8988T (cell line): ENCODE measurements around the gene RFTN1.

Experiments used
- DNase-seq: peaks from one replicate; pipeline ENCODE4 v3.0.0; 2011

Gene RFTN1

GRCh38 chr3:16295298-16295890 lies 218.1 kb downstream of the RFTN1 start:
- no peak for DNase-seq

DNA sequence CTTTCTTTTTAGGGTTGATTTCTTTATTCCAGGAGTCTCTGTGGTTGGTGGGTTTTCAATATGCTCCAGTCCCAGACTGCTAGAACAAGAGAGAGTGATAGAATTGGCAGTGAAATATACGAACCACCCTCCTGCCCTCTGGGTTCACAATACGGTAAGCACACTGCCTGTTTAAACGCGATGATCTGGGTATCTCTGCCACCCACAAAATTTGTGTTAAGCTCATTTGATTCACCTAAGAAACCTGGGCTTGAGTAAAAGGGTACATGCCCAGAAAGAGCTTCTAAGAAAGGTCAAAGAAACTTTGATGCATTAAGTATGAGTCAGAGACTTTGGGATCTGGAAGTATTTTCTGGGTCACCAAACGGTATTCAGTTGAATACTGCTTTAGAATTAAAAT lies 218.7 kb downstream of the RFTN1 start:
- DNase-seq: no peak

- no peak for DNase-seq
These were observed 222.7 kb downstream of the RFTN1 start for GRCh38 chr3:16290827-16291196.

DNA sequence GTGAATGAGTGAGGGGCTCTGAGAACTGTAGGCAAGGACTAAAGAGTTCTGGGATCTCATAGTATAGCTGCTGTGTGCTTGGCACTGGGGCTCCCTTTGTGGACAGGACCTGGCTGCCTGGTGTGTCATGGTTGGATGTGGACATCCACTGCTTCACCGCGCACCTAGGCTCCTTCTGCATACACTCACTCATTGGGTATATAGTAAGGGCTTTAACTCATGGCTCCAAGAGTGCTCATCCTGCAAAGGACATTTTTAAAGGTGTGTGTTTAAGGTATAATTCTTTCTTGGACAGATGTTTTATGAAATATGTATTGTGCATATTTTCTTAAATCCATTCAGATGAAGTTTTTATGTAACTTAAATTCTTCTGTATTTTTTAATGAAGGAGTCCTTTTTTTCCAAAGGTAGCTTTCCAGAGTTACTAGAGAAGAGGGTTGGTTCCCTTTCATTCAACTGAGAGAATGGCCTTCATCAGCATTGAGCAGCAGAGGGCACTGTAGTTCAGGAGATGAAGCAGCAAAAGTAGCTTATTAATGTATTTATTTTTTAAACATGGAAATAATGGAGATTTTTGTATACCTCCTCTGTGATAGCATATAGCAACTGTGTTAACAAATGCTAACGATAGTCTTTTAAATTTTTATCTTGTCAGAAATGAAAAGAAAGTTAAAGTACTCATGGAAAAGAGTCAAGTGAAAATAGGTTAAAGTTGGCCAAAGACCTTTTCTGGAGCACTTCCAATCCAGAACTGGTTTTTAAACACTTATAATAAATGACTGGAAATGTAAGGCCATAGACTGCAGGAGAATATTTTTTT lies 223.3 kb downstream of the RFTN1 start:
- no peak for DNase-seq

DNA sequence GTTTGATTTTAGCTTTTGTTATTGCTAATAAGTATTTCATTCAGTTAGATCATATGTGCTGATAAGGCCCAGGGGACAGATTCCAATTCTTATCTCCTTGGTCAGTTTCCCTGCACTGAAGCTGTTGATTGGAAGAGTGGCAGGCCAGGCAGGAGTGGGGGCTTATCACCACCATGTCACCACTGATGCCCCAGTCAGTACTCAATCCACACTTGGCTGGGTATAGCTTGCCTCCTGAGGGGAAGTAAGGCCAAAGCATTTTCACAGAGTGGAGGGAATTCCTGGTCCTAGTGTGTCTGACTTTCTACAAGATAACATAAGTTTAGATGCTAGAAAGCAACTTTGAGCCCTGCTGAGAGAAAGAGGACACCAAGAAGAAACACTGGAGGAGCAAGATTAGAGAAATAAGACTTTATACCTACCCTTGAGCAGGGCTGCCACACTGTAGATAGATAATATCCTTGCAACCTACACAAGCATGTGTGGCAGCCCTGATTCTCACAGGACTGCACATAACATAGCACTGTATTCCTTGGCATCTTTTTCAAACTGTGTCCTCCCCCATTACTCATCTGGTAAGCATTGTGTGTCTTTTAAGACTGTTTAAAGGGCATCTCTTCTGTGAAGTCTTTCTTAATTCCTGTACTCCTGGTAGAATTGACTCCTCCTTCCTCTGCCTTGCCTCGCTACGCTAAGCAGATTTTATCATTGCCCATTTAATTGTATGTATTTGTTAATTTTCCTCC lies 224.2 kb downstream of the RFTN1 start:
- no peak for DNase-seq

GRCh38 chr3:16288664-16289063 lies 224.8 kb downstream of the RFTN1 start:
- DNase-seq: no peak

DNA sequence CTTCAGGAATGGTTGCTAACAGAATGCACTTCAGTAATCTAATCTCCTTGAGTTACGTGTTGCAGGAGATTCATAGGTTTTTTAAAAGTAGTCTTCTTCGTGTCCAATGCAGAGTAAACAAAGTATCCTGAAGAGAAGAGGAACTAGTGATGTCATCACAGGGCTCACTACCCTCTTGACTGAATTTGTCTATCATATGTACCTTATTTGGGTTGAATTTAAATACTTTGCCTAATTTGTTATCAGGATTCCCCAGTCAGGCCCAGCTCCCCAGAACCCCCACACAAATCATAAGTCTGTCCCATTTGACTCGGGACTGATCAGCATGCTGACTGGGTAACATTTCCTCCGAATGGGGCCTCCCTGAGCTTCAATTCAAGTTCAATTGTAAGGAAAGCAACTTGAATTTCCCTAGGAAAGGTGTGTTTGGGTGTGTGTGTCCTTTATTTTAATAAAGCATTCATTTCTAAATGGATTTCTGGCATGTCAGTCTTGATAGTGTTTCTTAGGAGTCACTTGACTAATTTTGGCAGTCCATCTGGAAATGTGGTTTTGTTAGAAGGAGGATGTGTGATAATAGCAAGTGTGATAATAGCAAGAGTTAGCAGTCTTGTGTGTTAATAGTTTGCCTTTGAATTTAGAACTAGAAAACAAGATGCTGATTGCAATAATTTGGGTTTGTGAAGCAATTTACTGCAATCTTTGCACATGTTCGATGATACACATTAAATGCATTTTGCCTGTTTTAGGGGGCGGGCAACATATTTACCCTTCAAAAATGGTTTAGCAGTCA lies 226.6 kb downstream of the RFTN1 start:
- DNase-seq: no peak

- DNase-seq: no peak
These were observed 227.3 kb downstream of the RFTN1 start for GRCh38 chr3:16286161-16286560.

DNA sequence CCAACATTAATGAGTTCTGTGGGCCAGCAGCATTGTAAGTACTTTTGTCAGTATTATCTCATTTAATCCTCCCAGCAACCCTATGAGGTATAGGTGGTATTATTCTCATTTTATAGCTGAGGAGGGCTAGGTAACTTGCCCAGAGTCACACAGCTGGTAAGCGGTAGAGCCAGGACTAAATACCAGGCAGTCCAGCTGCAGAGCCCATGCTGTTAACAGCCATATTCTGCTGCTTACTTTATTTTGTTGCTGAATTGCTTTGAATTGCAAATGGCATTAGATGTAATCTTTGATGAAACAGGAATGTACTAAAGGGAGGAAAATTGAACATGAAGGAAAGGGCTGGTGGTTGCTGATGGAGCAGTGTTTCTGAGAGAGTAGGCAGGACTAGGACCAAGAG lies 228.9 kb downstream of the RFTN1 start:
- no peak for DNase-seq

DNA sequence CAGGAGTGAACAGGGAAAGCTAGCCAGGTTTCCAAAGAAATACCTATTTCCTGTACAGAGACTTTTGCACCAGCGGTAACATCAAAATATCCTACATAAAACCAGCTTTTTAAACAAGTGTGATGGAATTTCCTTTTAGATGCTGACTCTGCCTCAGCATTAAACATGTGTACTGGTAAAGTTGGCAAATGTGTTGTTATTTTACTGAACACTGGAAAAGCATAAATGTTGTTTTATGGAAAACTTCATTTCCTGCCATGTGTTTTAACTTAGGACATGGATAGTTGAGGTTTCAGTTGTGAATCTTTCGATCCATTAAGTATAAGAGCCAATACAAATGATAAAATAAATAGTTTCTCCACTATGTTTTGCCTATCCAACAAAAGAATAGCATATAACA lies 232.8 kb downstream of the RFTN1 start:
- no peak for DNase-seq

GRCh38 chr3:16279010-16279801 lies 234.3 kb downstream of the RFTN1 start:
- no peak for DNase-seq

GRCh38 chr3:16277471-16277870 lies 236.0 kb downstream of the RFTN1 start:
- no peak for DNase-seq

- DNase-seq: no peak
These were observed 239.6 kb downstream of the RFTN1 start for GRCh38 chr3:16273867-16274266.

- no peak for DNase-seq
These were observed 240.9 kb downstream of the RFTN1 start for GRCh38 chr3:16272588-16272987.

GRCh38 chr3:16270855-16271254 lies 242.6 kb downstream of the RFTN1 start:
- DNase-seq: no peak

GRCh38 chr3:16266714-16267113 lies 246.8 kb downstream of the RFTN1 start:
- no peak for DNase-seq
